ENCODE data around the gene ABLIM3. TPM values are rescaled to one million over a fixed set of nuclear protein-coding genes. Genes with fewer than 3 reads are reported as not detected.

ABLIM3 gene
- total RNA-seq, 1 experiment from 2014 or later: not detected

DNA sequence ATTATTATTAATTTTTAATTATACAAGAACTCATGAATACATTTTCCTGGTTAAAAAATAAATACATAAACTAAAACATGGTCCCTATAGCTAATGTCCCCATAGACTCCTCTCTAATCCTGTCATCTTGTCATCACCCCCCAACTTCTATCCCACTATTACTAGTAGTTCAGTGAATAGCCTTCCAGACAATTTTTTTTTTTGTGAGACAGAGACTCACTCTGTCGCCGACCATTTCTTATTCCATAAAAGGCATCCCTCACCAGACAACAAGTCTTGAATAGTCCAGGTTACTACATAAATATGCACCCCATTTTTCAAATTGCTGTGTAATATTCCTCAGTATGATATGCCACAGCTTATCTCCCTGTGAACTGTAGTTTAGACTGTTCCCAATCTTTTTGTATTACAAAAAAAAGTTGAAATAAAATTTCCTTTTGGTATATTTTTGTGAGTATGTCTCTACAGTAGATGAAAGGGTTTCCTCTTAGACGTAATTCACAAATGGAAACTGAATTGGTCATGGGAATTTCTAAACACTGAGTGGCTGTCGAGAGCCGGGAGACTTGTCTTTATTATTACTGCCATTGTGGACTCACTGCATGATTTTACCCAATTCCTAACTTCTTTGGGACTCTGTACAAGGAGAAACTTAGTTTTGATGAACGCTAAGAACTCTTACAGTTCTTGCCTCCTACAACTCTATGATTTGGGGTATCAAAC is 6.4 kb upstream of the ABLIM3 start:
- Histone ChIP-seq H3K4me3 (ENCODE audit: low read depth, low read length) (no peak overlapping the region), H3K4me1 (no peaks in the 10 kb centered on the region), H3K36me3 (ENCODE audit: control insufficient read depth, insufficient read depth, low read length) (no peaks in the 10 kb centered on the region), H3K27me3 (replicated peaks; ENCODE audit: control insufficient read depth, insufficient read depth, low read length) (no peaks in the 10 kb centered on the region), H3K9me3 (no peaks in the 10 kb centered on the region)
- no peaks in the 10 kb centered on the region for H3K9me3 Mint-ChIP-seq (ENCODE audit: unreplicated experiment)
- no peak for DNase-seq
- intact Hi-C loops (cut with micrococcal nuclease; ENCODE audit: unreplicated experiment): no loop called here
- CTCF ChIA-PET: no interaction called here
- TF ChIP-seq, protein P1, sequence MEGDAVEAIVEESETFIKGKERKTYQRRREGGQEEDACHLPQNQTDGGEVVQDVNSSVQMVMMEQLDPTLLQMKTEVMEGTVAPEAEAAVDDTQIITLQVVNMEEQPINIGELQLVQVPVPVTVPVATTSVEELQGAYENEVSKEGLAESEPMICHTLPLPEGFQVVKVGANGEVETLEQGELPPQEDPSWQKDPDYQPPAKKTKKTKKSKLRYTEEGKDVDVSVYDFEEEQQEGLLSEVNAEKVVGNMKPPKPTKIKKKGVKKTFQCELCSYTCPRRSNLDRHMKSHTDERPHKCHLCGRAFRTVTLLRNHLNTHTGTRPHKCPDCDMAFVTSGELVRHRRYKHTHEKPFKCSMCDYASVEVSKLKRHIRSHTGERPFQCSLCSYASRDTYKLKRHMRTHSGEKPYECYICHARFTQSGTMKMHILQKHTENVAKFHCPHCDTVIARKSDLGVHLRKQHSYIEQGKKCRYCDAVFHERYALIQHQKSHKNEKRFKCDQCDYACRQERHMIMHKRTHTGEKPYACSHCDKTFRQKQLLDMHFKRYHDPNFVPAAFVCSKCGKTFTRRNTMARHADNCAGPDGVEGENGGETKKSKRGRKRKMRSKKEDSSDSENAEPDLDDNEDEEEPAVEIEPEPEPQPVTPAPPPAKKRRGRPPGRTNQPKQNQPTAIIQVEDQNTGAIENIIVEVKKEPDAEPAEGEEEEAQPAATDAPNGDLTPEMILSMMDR (IDR thresholded peaks at IDR 0.05; ENCODE audit: insufficient read depth in 1 of 2, low read depth in 1 of 2, low read length in 1 of 2, severe bottlenecking in 1 of 2, unreplicated experiment in 1 of 2): no peak
- H3K4me1 Mint-ChIP-seq (ENCODE audit: low read depth, unreplicated experiment): peaks cover 7% of the 10 kb centered on the region
- H3K4me3 Mint-ChIP-seq (ENCODE audit: unreplicated experiment): no peak overlapping the region
- POLR2A ChIA-PET: no interaction called here
- peaks cover 17% of the 10 kb centered on the region for H3K27me3 Mint-ChIP-seq (ENCODE audit: insufficient read depth, unreplicated experiment)
- H3K27ac Mint-ChIP-seq (ENCODE audit: unreplicated experiment): no peak overlapping the region
- no peaks in the 10 kb centered on the region for H3K36me3 Mint-ChIP-seq (ENCODE audit: insufficient read depth, unreplicated experiment)
- no TSS peak for BruUV-seq (replicated peaks)

DNA sequence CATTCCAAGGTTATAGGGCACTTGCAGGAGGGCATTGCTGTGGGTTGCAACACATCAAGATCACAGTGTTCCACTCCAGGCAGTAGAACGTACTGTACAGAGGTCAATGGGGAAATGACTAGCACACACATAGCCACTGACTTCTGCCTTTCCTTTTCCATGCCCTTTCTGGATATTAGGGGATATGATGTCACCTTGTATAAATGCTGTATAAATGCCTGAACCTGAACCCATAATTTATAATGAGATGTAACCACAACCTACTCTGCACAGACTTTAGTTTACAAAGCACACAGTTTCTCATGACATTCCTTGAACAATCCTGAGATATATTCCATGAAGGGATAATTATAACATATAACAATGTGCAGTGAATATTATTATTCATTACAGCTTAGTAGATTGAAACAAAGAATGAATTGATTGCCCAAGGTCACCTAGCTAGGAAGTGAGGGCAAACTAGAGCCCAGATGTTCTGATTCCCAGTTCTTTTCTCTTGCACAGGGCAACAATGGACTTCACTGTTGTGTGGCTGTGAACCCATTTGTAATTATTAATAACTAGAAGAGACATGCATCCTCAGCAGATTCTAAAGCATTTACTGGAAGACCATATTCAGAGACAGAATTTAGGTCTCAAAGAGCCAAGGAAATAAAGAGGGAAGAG is 5.6 kb upstream of the ABLIM3 start:
- Mint-ChIP-seq H3K27me3 (ENCODE audit: insufficient read depth, unreplicated experiment) (peaks cover 17% of the 10 kb centered on the region), H3K27ac (ENCODE audit: unreplicated experiment) (no peak overlapping the region), H3K9me3 (ENCODE audit: unreplicated experiment) (no peaks in the 10 kb centered on the region), H3K36me3 (ENCODE audit: insufficient read depth, unreplicated experiment) (no peaks in the 10 kb centered on the region), H3K4me3 (ENCODE audit: unreplicated experiment) (no peak overlapping the region), H3K4me1 (ENCODE audit: low read depth, unreplicated experiment) (peaks cover 5% of the 10 kb centered on the region)
- DNase-seq: no peak
- Histone ChIP-seq H3K9me3 (no peaks in the 10 kb centered on the region), H3K4me3 (ENCODE audit: low read depth, low read length) (no peak overlapping the region), H3K4me1 (no peaks in the 10 kb centered on the region), H3K27me3 (replicated peaks; ENCODE audit: control insufficient read depth, insufficient read depth, low read length) (peaks cover 1% of the 10 kb centered on the region; the same call in 1 of the 2 replicates), H3K36me3 (ENCODE audit: control insufficient read depth, insufficient read depth, low read length) (no peaks in the 10 kb centered on the region)
- ChIA-PET POLR2A (no interaction called here), CTCF (no interaction called here)
- intact Hi-C loops (cut with micrococcal nuclease; ENCODE audit: unreplicated experiment): no loop called here
- TF ChIP-seq, protein P1 (IDR thresholded peaks at IDR 0.05; ENCODE audit: insufficient read depth in 1 of 2, low read depth in 1 of 2, low read length in 1 of 2, severe bottlenecking in 1 of 2, unreplicated experiment in 1 of 2): no peak
- BruUV-seq (replicated peaks): no TSS peak

DNA sequence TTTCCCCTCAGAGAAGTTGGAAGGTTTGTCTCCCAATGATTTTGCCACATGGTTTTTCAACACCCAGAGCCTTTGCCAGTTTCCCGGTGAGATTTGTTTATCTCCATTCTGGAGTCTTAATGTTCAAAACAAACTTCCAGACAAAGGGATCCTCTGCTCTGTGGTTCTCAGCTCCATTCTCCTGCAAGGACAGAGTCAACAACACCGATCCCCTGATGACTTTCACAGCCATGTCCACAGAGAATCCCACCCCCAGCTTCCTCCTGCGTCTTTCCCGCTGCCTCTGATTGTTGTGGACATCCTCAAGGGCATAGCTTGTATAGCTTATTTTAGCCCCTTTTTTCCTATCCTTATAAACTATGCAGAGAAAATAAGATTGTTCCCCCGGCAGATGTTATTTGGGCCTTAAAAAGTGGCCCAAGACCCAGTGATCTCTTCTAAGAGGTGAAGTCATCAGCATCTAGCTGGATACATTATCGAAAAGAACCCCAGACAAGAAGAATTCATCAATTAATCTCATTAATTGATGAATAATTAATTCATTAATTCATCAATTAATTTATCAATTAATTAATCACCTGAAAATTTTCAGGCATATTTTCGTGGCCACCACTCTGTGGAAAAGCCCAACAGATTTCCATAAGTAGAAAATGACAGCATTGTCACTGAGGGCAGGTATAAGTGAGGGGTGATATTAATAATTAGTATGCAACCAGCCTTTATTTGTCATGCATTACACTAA is 2.9 kb upstream of the ABLIM3 start:
- Histone ChIP-seq H3K27me3 (replicated peaks; ENCODE audit: control insufficient read depth, insufficient read depth, low read length) (peaks cover 3% of the 10 kb centered on the region; the same call in 1 of the 2 replicates), H3K4me1 (no peaks in the 10 kb centered on the region), H3K36me3 (ENCODE audit: control insufficient read depth, insufficient read depth, low read length) (no peaks in the 10 kb centered on the region), H3K9me3 (no peaks in the 10 kb centered on the region), H3K4me3 (ENCODE audit: low read depth, low read length) (no peak overlapping the region)
- no TSS peak for BruUV-seq (replicated peaks)
- H3K36me3 Mint-ChIP-seq (ENCODE audit: insufficient read depth, unreplicated experiment): no peaks in the 10 kb centered on the region
- TF ChIP-seq, protein P1 (IDR thresholded peaks at IDR 0.05; ENCODE audit: insufficient read depth in 1 of 2, low read depth in 1 of 2, low read length in 1 of 2, severe bottlenecking in 1 of 2, unreplicated experiment in 1 of 2): no peak
- no peaks in the 10 kb centered on the region for H3K4me1 Mint-ChIP-seq (ENCODE audit: low read depth, unreplicated experiment)
- ChIA-PET CTCF (interaction anchor here (0.8 kb wide), 1 partner anchor 24 kb away, joined by 3 read pairs; no protein-coding TSS in a partner anchor), POLR2A (no interaction called here)
- DNase-seq: no peak
- no peak overlapping the region for H3K27ac Mint-ChIP-seq (ENCODE audit: unreplicated experiment)
- intact Hi-C loops (cut with micrococcal nuclease; ENCODE audit: unreplicated experiment): no loop called here
- H3K27me3 Mint-ChIP-seq (ENCODE audit: insufficient read depth, unreplicated experiment): peaks cover 19% of the 10 kb centered on the region
- H3K9me3 Mint-ChIP-seq (ENCODE audit: unreplicated experiment): no peaks in the 10 kb centered on the region
- H3K4me3 Mint-ChIP-seq (ENCODE audit: unreplicated experiment): no peak overlapping the region

Measured in Caco-2 (cell line).